ENCODE results near the gene EVI2B.

The EVI2B gene

GRCh38 chr17:31307640-31308039, 6.2 kb downstream of the EVI2B start:
- Histone ChIP-seq H3K4me3 (ENCODE audit: insufficient read depth in 1 of 2, low read depth in 1 of 2, low read length in 2 of 2) (no peak overlapping the region), H4K91ac (ENCODE audit: low read length) (no peak overlapping the region), H3K14ac (ENCODE audit: low read length in 2 of 2) (no peak overlapping the region), H3K4me1 (ENCODE audit: control insufficient read depth, insufficient read depth, low read depth, low read length) (no peaks in the 10 kb centered on the region), H3K9ac (ENCODE audit: low read length) (no peak overlapping the region), H3K36me3 (ENCODE audit: control insufficient read depth in 1 of 2, insufficient read depth in 2 of 2, low read depth in 1 of 2, low read length in 2 of 2) (peaks cover 2 to 36% of the 10 kb centered on the region in 2 experiments), H2BK15ac (ENCODE audit: low read depth, poor library complexity, severe bottlenecking) (no peak overlapping the region), H3K23ac (ENCODE audit: low read length in 2 of 2) (no peak overlapping the region), H3K79me1 (replicated peaks; ENCODE audit: low read length, poor library complexity, severe bottlenecking) (peaks cover 13% of the 10 kb centered on the region), H3K27me3 (ENCODE audit: control insufficient read depth in 1 of 2, insufficient read depth in 1 of 2, low read length in 2 of 2) (no peaks in the 10 kb centered on the region), H2BK120ac (ENCODE audit: low read depth, low read length) (no peak overlapping the region), H3K9me3 (ENCODE audit: control insufficient read depth, low read length) (no peaks in the 10 kb centered on the region), H3K4me2 (ENCODE audit: low read length, poor library complexity, severe bottlenecking) (no peak overlapping the region), H2AFZ (ENCODE audit: low read depth, low read length) (no peak overlapping the region), H3K18ac (ENCODE audit: low read depth in 1 of 2, low read length in 2 of 2) (no peak overlapping the region), H2BK12ac (ENCODE audit: low read length in 2 of 2) (no peak overlapping the region), H2BK5ac (ENCODE audit: low read depth, low read length, poor library complexity, severe bottlenecking) (no peak overlapping the region), H3K4ac (ENCODE audit: low read depth in 1 of 2, low read length in 2 of 2) (no peak overlapping the region), H2AK5ac (ENCODE audit: low read length, severe bottlenecking) (no peak overlapping the region), H3K27ac (ENCODE audit: low read length, poor library complexity, severe bottlenecking) (no peak overlapping the region), H4K8ac (ENCODE audit: low read length) (no peak overlapping the region)
- WGBS = no CpG with 5 or more reads among the region's 1 CpG
- no peak for DNase-seq

DNA sequence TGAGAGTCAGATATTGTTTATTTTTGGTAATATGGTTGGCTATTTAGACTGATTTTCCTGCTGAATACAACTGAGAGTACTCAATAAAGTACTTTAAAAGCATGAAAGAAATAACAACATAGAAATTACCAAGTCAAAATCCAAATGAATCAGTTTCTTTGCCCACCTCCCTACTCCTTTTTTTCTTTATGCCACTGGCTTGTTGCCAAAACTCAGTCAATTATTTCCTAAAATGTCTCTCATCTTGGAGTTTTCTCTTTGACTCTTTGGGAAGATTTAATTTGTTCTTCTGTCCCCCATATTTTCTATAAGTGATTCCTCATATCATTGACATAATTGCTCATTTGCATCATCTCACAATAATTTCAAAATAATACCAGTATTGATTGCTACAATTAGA, 14.2 kb downstream of the EVI2B start:
- Histone ChIP-seq H3K18ac (ENCODE audit: low read depth in 1 of 2, low read length in 2 of 2) (no peak overlapping the region), H3K4me3 (ENCODE audit: insufficient read depth in 1 of 2, low read depth in 1 of 2, low read length in 2 of 2) (no peak overlapping the region)

DNA sequence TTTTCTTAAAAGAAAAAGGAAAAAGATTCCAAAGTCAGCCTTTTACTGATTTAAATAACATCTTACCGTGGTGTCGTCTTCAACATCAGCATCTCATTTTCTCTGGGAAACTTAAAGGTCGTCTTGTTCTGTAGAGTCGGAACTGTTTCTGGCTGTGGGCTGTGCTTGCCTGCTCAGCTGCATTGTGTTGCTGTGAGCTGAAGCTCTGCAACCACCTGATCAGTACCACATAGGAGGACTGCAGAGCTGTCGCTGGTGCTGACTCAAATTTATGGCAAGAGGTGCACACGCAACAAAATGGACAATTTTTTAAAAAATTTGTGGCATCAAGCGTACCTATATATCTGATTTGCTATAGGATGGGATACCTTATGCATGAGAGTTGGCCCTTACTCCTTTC, 16.8 kb downstream of the EVI2B start, which contains the start of gene OMG:
Gene OMG, minus strand, starts transcription at position 150 of the 400 bp plus-strand sequence. CDS start 908 bp downstream, outside the sequence.
- H3K36me3 ChIP-seq (ENCODE audit: control insufficient read depth in 1 of 2, insufficient read depth in 2 of 2, low read depth in 1 of 2, low read length in 2 of 2) = peaks cover 0 to 3% of the 10 kb centered on the region in 2 experiments
- H3K27me3 ChIP-seq (ENCODE audit: control insufficient read depth in 1 of 2, insufficient read depth in 1 of 2, low read length in 2 of 2) = no peaks in the 10 kb centered on the region
- no peak within 1 kb of the TSS for H2BK15ac ChIP-seq (ENCODE audit: low read depth, poor library complexity, severe bottlenecking)
- H3K14ac ChIP-seq (ENCODE audit: low read length in 2 of 2) = no peak within 1 kb of the TSS
- H3K4me3 ChIP-seq (ENCODE audit: insufficient read depth in 1 of 2, low read depth in 1 of 2, low read length in 2 of 2) = no peak within 1 kb of the TSS
- H3K4ac ChIP-seq (ENCODE audit: low read depth in 1 of 2, low read length in 2 of 2) = no peak within 1 kb of the TSS
- H2BK12ac ChIP-seq (ENCODE audit: low read length in 2 of 2) = no peak within 1 kb of the TSS
- H2AK5ac ChIP-seq (ENCODE audit: low read length, severe bottlenecking) = no peak within 1 kb of the TSS
- no peak within 1 kb of the TSS for H3K18ac ChIP-seq (ENCODE audit: low read depth in 1 of 2, low read length in 2 of 2)
- H3K27ac ChIP-seq (ENCODE audit: low read length, poor library complexity, severe bottlenecking) = no peak within 1 kb of the TSS
- H4K91ac ChIP-seq (ENCODE audit: low read length) = no peak within 1 kb of the TSS
- no peak for DNase-seq
- WGBS = 93% methylated on average over 6 of the region's 7 CpGs
- peaks cover 4% of the 10 kb centered on the region for H3K79me1 ChIP-seq (replicated peaks; ENCODE audit: low read length, poor library complexity, severe bottlenecking)
- no peaks in the 10 kb centered on the region for H3K4me1 ChIP-seq (ENCODE audit: control insufficient read depth, insufficient read depth, low read depth, low read length)
- no peak within 1 kb of the TSS for H2AFZ ChIP-seq (ENCODE audit: low read depth, low read length)
- no peak within 1 kb of the TSS for H2BK5ac ChIP-seq (ENCODE audit: low read depth, low read length, poor library complexity, severe bottlenecking)
- no peak within 1 kb of the TSS for H2BK120ac ChIP-seq (ENCODE audit: low read depth, low read length)
- no peak within 1 kb of the TSS for H3K9ac ChIP-seq (ENCODE audit: low read length)
- H3K9me3 ChIP-seq (ENCODE audit: control insufficient read depth, low read length) = no peaks in the 10 kb centered on the region
- H3K23ac ChIP-seq (ENCODE audit: low read length in 2 of 2) = no peak within 1 kb of the TSS
- H3K4me2 ChIP-seq (ENCODE audit: low read length, poor library complexity, severe bottlenecking) = no peak within 1 kb of the TSS
- no peak within 1 kb of the TSS for H4K8ac ChIP-seq (ENCODE audit: low read length)

More for the DNA sequence above, 14.2 kb downstream of the EVI2B start:
- Histone ChIP-seq H3K9ac (ENCODE audit: low read length) (no peak overlapping the region), H4K8ac (ENCODE audit: low read length) (no peak overlapping the region), H4K91ac (ENCODE audit: low read length) (no peak overlapping the region), H3K4me2 (ENCODE audit: low read length, poor library complexity, severe bottlenecking) (no peak overlapping the region), H2BK15ac (ENCODE audit: low read depth, poor library complexity, severe bottlenecking) (no peak overlapping the region), H2BK12ac (ENCODE audit: low read length in 2 of 2) (no peak overlapping the region), H3K9me3 (ENCODE audit: control insufficient read depth, low read length) (no peaks in the 10 kb centered on the region), H3K4me1 (ENCODE audit: control insufficient read depth, insufficient read depth, low read depth, low read length) (no peaks in the 10 kb centered on the region), H3K36me3 (ENCODE audit: control insufficient read depth in 1 of 2, insufficient read depth in 2 of 2, low read depth in 1 of 2, low read length in 2 of 2) (peaks cover 3 to 6% of the 10 kb centered on the region in 2 experiments), H2BK120ac (ENCODE audit: low read depth, low read length) (no peak overlapping the region), H2AK5ac (ENCODE audit: low read length, severe bottlenecking) (no peak overlapping the region), H2AFZ (ENCODE audit: low read depth, low read length) (no peak overlapping the region), H3K23ac (ENCODE audit: low read length in 2 of 2) (no peak overlapping the region), H3K14ac (ENCODE audit: low read length in 2 of 2) (no peak overlapping the region), H3K27me3 (ENCODE audit: control insufficient read depth in 1 of 2, insufficient read depth in 1 of 2, low read length in 2 of 2) (no peaks in the 10 kb centered on the region), H3K27ac (ENCODE audit: low read length, poor library complexity, severe bottlenecking) (no peak overlapping the region), H2BK5ac (ENCODE audit: low read depth, low read length, poor library complexity, severe bottlenecking) (no peak overlapping the region), H3K79me1 (replicated peaks; ENCODE audit: low read length, poor library complexity, severe bottlenecking) (peaks cover 8% of the 10 kb centered on the region), H3K4ac (ENCODE audit: low read depth in 1 of 2, low read length in 2 of 2) (no peak overlapping the region)
- DNase-seq = no peak

DNA sequence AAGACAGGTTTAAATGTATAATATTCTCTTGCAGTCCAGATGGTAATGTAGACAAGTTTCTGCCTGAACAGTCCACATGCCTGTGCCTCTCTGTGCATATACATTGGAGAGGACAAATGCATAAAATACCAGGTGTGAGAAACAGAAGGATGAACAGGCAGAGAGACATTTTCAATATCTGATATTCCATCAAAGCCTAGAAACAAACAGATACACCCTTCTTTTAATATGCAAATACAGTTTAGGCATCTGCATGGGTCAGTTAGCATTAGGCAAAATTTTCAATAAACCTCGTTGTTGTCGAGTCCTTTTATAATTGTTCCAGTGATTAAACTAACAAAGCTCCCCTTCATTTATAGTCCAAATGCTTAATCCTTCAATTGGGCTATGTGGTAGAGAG, 17.7 kb downstream of the EVI2B start:
- WGBS = 100% methylated on average over 1 of the region's 2 CpGs
- Histone ChIP-seq H2BK15ac (ENCODE audit: low read depth, poor library complexity, severe bottlenecking) (no peak overlapping the region), H3K14ac (ENCODE audit: low read length in 2 of 2) (no peak overlapping the region), H3K4me2 (ENCODE audit: low read length, poor library complexity, severe bottlenecking) (no peak overlapping the region), H2BK120ac (ENCODE audit: low read depth, low read length) (no peak overlapping the region), H3K27me3 (ENCODE audit: control insufficient read depth in 1 of 2, insufficient read depth in 1 of 2, low read length in 2 of 2) (no peaks in the 10 kb centered on the region), H3K4ac (ENCODE audit: low read depth in 1 of 2, low read length in 2 of 2) (no peak overlapping the region), H2BK12ac (ENCODE audit: low read length in 2 of 2) (no peak overlapping the region), H2BK5ac (ENCODE audit: low read depth, low read length, poor library complexity, severe bottlenecking) (no peak overlapping the region), H3K4me1 (ENCODE audit: control insufficient read depth, insufficient read depth, low read depth, low read length) (no peaks in the 10 kb centered on the region), H4K8ac (ENCODE audit: low read length) (no peak overlapping the region), H3K27ac (ENCODE audit: low read length, poor library complexity, severe bottlenecking) (no peak overlapping the region), H3K79me1 (replicated peaks; ENCODE audit: low read length, poor library complexity, severe bottlenecking) (peaks cover 2% of the 10 kb centered on the region), H2AFZ (ENCODE audit: low read depth, low read length) (no peak overlapping the region), H3K9me3 (ENCODE audit: control insufficient read depth, low read length) (no peaks in the 10 kb centered on the region), H3K18ac (ENCODE audit: low read depth in 1 of 2, low read length in 2 of 2) (no peak overlapping the region), H2AK5ac (ENCODE audit: low read length, severe bottlenecking) (no peak overlapping the region), H3K9ac (ENCODE audit: low read length) (no peak overlapping the region), H4K91ac (ENCODE audit: low read length) (no peak overlapping the region), H3K4me3 (ENCODE audit: insufficient read depth in 1 of 2, low read depth in 1 of 2, low read length in 2 of 2) (no peak overlapping the region), H3K36me3 (ENCODE audit: control insufficient read depth in 1 of 2, insufficient read depth in 2 of 2, low read depth in 1 of 2, low read length in 2 of 2) (peaks cover 3 to 6% of the 10 kb centered on the region in 2 experiments), H3K23ac (ENCODE audit: low read length in 2 of 2) (no peak overlapping the region)
- DNase-seq = no peak
